ENCODE measurements around the gene ZNF407. TPM values are rescaled to one million over a fixed set of nuclear protein-coding genes. Genes with fewer than 3 reads are reported as not detected.

The ZNF407 gene
- total and polyA plus RNA-seq, 2 of the 13 experiments (the other 11 are each of a cell fraction or from before 2014, with no cell fraction given) = 2.3 to 8.7 TPM

DNA sequence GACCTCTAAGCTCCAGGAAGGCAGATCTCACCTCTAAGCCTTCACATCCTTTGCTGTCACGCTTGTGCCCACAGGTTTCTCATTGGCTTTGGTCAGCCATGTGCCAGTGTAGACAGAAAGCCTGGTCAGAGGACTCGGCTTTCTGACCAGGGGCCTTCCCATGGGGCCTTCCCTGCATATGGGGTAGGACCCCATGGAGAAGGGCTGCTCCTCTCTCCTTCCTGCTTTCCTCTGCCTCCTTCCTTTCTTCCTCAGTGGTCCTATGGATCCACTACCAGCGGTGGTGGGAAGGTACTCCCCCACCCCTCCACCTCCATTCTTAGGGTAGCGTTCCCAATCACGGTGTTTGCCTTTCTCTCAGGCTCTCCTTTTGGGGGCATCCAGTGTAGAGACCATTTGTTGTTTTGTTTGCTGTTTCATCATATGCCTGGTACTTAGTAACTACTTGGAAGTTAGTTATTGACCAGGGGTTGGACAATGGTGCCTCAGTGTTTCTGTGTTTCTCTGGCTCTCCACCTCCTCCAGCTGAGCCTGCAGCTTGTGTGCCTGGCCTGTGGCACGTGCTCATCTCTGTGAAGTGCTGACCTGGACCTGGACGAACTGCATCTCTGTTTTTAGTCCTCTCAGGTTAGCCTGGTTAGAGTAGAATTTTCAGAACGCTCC lies 71.6 kb downstream of the ZNF407 start (continued):
- TF ChIP-seq, protein P1, sequence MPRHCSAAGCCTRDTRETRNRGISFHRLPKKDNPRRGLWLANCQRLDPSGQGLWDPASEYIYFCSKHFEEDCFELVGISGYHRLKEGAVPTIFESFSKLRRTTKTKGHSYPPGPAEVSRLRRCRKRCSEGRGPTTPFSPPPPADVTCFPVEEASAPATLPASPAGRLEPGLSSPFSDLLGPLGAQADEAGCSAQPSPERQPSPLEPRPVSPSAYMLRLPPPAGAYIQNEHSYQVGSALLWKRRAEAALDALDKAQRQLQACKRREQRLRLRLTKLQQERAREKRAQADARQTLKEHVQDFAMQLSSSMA (CRISPR knock-in tag; IDR thresholded peaks at IDR 0.05) = peak; percentile 68; the same call in 1 of the 2 replicates
- TF ChIP-seq HNF1A (IDR thresholded peaks at IDR 0.05; ENCODE audit: low read depth) (peak; percentile 82), HNF1A (CRISPR knock-in tag; IDR thresholded peaks at IDR 0.05; ENCODE audit: borderline replicate concordance) (peak; percentile 88), KDM5A (IDR thresholded peaks at IDR 0.05; ENCODE audit: borderline replicate concordance, low read length) (no peak), ZMAT5 (CRISPR knock-in tag; IDR thresholded peaks at IDR 0.05; ENCODE audit: borderline replicate concordance, low read depth) (no peak), ZBTB37 (CRISPR knock-in tag; IDR thresholded peaks at IDR 0.05) (no peak), ZNF335 (CRISPR knock-in tag; IDR thresholded peaks at IDR 0.05) (no peak), ARNTL (CRISPR knock-in tag; IDR thresholded peaks at IDR 0.05) (peak; percentile 69), PHF20 (CRISPR knock-in tag; IDR thresholded peaks at IDR 0.05) (no peak), IKZF4 (CRISPR knock-in tag; IDR thresholded peaks at IDR 0.05; ENCODE audit: borderline replicate concordance, low read depth, not compliant biosample characterization) (no peak), ZFP36L2 (CRISPR knock-in tag; IDR thresholded peaks at IDR 0.05) (no peak), PHB2 (IDR thresholded peaks at IDR 0.05; ENCODE audit: partially characterized antibody) (no peak), KLF12 (CRISPR knock-in tag; IDR thresholded peaks at IDR 0.05; ENCODE audit: borderline replicate concordance) (no peak), HOXA3 (CRISPR knock-in tag; IDR thresholded peaks at IDR 0.05) (peak; percentile 53; the same call in 1 of the 2 replicates)
- TF ChIP-seq, protein P2, sequence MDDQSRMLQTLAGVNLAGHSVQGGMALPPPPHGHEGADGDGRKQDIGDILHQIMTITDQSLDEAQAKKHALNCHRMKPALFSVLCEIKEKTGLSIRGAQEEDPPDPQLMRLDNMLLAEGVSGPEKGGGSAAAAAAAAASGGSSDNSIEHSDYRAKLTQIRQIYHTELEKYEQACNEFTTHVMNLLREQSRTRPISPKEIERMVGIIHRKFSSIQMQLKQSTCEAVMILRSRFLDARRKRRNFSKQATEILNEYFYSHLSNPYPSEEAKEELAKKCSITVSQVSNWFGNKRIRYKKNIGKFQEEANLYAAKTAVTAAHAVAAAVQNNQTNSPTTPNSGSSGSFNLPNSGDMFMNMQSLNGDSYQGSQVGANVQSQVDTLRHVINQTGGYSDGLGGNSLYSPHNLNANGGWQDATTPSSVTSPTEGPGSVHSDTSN (CRISPR knock-in tag; IDR thresholded peaks at IDR 0.05; ENCODE audit: borderline replicate concordance) = no peak
- TF ChIP-seq, protein P3, sequence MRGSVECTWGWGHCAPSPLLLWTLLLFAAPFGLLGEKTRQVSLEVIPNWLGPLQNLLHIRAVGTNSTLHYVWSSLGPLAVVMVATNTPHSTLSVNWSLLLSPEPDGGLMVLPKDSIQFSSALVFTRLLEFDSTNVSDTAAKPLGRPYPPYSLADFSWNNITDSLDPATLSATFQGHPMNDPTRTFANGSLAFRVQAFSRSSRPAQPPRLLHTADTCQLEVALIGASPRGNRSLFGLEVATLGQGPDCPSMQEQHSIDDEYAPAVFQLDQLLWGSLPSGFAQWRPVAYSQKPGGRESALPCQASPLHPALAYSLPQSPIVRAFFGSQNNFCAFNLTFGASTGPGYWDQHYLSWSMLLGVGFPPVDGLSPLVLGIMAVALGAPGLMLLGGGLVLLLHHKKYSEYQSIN (CRISPR knock-in tag; IDR thresholded peaks at IDR 0.05; ENCODE audit: borderline replicate concordance) = no peak
- TF ChIP-seq, protein P4, sequence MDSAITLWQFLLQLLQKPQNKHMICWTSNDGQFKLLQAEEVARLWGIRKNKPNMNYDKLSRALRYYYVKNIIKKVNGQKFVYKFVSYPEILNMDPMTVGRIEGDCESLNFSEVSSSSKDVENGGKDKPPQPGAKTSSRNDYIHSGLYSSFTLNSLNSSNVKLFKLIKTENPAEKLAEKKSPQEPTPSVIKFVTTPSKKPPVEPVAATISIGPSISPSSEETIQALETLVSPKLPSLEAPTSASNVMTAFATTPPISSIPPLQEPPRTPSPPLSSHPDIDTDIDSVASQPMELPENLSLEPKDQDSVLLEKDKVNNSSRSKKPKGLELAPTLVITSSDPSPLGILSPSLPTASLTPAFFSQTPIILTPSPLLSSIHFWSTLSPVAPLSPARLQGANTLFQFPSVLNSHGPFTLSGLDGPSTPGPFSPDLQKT (CRISPR knock-in tag; IDR thresholded peaks at IDR 0.05; ENCODE audit: borderline replicate concordance) = no peak
